ENCODE measurements around the gene SH3RF3.

SH3RF3 gene

GRCh38 chr2:109466674-109467575, 337.9 kb downstream of the SH3RF3 start:
- DNase-seq (ENCODE audit: low read depth, low spot score): peak; percentile 81

- DNase-seq (ENCODE audit: low read depth, low spot score): no peak
Measured at GRCh38 chr2:109467701-109468100, 338.7 kb downstream of the SH3RF3 start.

- no peak for DNase-seq (ENCODE audit: low read depth, low spot score)
Measured at GRCh38 chr2:109468893-109469292, 339.9 kb downstream of the SH3RF3 start.

DNA sequence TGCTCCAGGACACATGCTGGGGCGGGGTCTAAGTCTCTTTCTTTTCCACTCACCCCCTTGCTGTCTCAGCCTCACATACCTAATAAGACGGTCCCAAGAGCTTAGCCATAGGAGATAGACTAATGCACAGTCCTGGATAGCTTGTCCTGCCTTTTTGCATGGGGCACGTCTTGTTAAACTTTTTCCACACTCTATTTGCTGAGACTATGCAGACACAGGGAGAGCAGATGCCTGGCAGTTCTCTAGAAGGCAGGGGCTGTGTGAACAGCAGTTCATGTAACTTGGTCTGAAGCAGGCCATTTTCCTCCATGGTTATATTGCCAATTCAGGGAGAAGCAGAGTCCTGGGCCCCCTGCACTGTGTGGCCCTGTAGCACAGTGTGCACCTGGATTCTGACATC, 342.7 kb downstream of the SH3RF3 start:
- DNase-seq (ENCODE audit: low read depth, low spot score): no peak

GRCh38 chr2:109472331-109472959, 343.4 kb downstream of the SH3RF3 start:
- DNase-seq (ENCODE audit: low read depth, low spot score): no peak

DNA sequence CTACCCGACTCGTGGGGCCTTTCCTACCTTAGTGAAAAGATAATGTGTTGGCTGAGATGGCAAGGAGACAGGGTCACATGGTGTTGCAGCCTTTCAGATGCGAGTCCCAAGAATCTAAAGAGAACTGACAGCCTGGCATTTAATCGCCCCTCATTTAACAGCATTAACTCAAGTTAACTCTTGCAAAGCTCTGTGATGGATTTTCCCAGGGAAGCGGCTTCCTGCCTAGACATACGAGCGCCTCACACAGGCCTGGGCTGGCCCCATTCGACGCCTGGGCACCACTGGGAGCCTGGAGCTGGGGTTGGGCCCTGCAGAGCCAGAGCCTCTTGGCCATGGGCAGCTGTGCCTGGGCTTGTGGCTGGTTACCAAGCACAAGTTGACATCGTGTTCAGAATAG, 344.0 kb downstream of the SH3RF3 start:
- no peak for DNase-seq (ENCODE audit: low read depth, low spot score)

GRCh38 chr2:109473616-109474318, 344.8 kb downstream of the SH3RF3 start:
- no peak for DNase-seq (ENCODE audit: low read depth, low spot score)

- DNase-seq (ENCODE audit: low read depth, low spot score): no peak
Measured at GRCh38 chr2:109474319-109474825, 345.4 kb downstream of the SH3RF3 start.

GRCh38 chr2:109475531-109476210, 346.7 kb downstream of the SH3RF3 start:
- DNase-seq (ENCODE audit: low read depth, low spot score): peak; percentile 65

- DNase-seq (ENCODE audit: low read depth, low spot score): no peak
Measured at GRCh38 chr2:109476641-109477441, 347.8 kb downstream of the SH3RF3 start.

DNA sequence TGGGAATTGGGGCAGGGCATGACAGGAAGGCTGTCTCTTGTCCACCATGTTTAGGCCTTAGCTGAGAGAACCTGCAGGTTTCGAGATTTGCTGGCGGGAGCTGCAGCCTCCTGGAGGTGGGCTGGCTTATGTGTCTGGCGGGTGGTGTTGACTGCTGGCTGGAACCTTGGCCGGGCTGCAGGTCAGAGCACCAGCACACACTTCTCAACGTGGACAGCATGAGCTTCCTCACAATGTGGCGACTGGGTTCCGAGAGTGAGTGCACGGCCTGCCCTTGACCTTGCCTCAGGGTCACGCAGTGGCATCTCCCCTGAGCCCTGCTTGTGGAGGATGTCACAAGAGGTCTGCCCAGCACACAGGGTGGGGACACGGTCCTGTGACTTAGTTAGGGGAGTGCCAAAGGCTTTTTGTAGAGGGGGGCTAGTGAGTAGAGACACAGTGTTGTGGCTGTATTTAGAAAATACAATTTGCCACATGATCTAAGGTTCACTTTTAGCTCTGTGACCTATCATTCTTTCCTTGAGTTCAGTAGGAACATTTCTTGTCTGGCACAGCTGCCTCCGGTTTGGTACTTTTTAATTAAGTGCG, 350.0 kb downstream of the SH3RF3 start:
- DNase-seq (ENCODE audit: low read depth, low spot score): no peak

DNA sequence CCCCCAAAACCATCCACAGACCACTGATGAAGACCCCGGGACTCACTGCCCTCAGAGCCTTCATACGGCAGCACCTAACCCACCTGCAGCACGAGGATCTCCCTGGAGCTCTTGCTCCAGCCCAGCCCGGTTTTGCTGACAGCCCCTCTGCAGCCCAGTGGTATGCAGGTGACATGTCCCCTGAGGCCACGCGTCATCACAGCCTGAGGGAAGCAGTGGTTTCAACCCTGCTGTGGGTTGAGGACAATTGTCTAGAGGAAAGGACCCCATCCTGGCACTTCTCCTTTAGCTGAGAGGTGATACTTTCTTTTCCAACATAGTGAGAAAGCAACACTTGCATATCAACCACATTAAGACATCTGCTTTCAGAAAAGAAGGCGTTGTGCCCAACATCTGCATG, 350.8 kb downstream of the SH3RF3 start:
- no peak for DNase-seq (ENCODE audit: low read depth, low spot score)

DNA sequence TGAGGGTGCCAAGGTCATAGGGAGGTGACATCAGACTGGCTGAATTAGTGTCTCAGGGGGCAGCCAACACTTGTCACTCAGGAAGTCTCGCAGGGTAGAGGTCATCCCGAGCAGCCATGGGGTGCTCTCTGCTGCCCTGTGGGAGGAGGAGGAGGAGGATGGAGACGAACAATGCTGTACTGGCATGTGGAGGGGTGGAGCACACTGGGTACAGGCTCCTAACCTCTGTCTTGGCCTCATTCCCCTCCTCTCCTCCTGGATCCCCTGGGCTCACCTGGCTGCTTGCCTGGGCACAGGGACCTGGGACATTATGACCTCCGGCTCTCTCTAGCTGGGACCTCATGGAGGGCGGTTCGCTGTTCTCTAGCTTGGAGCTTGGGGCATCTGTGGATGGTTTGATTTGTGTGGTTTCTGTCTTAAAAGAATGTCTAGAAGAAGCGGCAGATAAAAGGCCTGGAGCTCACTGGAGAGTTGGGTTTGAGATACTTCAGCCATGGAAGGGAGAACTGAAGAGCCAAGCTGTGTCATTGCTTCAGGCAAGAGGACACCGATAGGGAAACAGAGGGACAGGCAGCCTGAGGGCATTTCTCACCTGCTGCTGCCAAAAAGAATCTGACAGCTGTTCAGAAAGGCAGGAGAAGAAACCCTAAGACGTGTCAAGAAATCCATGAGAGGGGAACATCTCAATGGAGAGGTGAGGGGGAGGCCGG, 351.6 kb downstream of the SH3RF3 start:
- DNase-seq (ENCODE audit: low read depth, low spot score): no peak

GRCh38 chr2:109481196-109481555, 352.2 kb downstream of the SH3RF3 start:
- DNase-seq (ENCODE audit: low read depth, low spot score): no peak

- DNase-seq (ENCODE audit: low read depth, low spot score): no peak
Measured at GRCh38 chr2:109481599-109481998, 352.6 kb downstream of the SH3RF3 start.

GRCh38 chr2:109482361-109482861, 353.4 kb downstream of the SH3RF3 start:
- no peak for DNase-seq (ENCODE audit: low read depth, low spot score)

- peak; percentile 95 for DNase-seq (ENCODE audit: low read depth, low spot score)
Measured at GRCh38 chr2:109486711-109487535, 357.9 kb downstream of the SH3RF3 start.

DNA sequence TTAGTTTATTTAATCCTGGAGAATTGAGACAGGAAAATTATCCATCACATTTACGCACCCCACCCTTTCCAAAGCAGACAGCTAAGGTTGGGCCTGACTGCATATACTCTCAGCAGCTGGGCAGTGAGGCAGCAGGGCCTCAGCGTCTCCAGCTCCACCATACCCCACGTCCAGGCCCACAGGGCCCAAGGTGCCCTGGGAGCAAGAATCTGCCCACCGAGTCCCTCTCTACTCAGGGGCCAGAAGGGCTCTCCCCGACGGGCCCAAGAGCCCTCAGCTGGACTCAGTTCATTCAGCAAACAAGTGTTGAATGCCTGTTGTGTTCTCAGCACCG, 358.5 kb downstream of the SH3RF3 start:
- DNase-seq (ENCODE audit: low read depth, low spot score): no peak
